Measurements from ENCODE around the gene H2AZ2.

GRCh38 chr7:44799939-44800338, 47.9 kb downstream of the H2AZ2 start:
- no peak for TF ChIP-seq CTCF (IDR thresholded peaks at IDR 0.05; ENCODE audit: low read length)
- no peak for TF ChIP-seq EZH2 (IDR thresholded peaks at IDR 0.05; ENCODE audit: borderline replicate concordance, low read length)
